Neural cell (in vitro differentiated cells): Measurements from ENCODE around the gene CD84. TPM values are rescaled to one million over a fixed set of nuclear protein-coding genes. Genes with fewer than 3 reads are reported as not detected.

ENCODE experiments used
- H2AFZ ChIP-seq: fragments of 200-600, 300-800 bp; sonication (generic), shearing (Covaris generic); 2 replicates; pipeline ENCODE4 v1.6.0; 2014; ENCODE audit warnings: low read depth, mild to moderate bottlenecking, antibody characterized with exemption, low read length, moderate library complexity
- H3F3A ChIP-seq: fragments of 200-600 bp; shearing (Covaris generic); 2 replicates; pipeline ENCODE4 v1.6.1; 2016; ENCODE audit warnings: mild to moderate bottlenecking, moderate library complexity, mixed read lengths, antibody characterized with exemption, low read length; ENCODE audit not compliant: insufficient read depth, poor library complexity, severe bottlenecking
- H3K27ac ChIP-seq: fragments of 200-600, 300-800 bp; sonication (generic), shearing (Covaris generic); 2 replicates; pipeline ENCODE4 v1.5.1; 2014; ENCODE audit warnings: mild to moderate bottlenecking, low read length, moderate library complexity
- H3K27me3 ChIP-seq: fragments of 300-800, 200-600 bp; sonication (generic), shearing (Covaris generic); 2 replicates; pipeline ENCODE4 v1.6.0; 2014; ENCODE audit warnings: mild to moderate bottlenecking, low read depth, low read length, moderate library complexity; ENCODE audit not compliant: insufficient read depth
- H3K36me3 ChIP-seq: fragments of 300-800, 200-600 bp; sonication (generic), shearing (Covaris generic); 2 replicates; pipeline ENCODE4 v1.5.1; 2014; ENCODE audit warnings: mild to moderate bottlenecking, antibody characterized with exemption, low read length, moderate library complexity; ENCODE audit not compliant: insufficient read depth
- H3K4me2 ChIP-seq: fragments of 300-800, 200-600 bp; sonication (generic), shearing (Covaris generic); 2 replicates; pipeline ENCODE4 v1.6.0; 2014; ENCODE audit warnings: mild to moderate bottlenecking, low read length
- H3K4me3 ChIP-seq: fragments of 300-800, 200-600 bp; sonication (generic), shearing (Covaris generic); 2 replicates; pipeline ENCODE4 v1.5.1; 2014; ENCODE audit warnings: mild to moderate bottlenecking, low read length, moderate library complexity
- H3K79me2 ChIP-seq: fragments of 200-600 bp; shearing (Covaris generic); replicated peaks from 2 replicates; pipeline ENCODE4 v1.6.0; 2014; ENCODE audit warnings: mild to moderate bottlenecking, low read length, moderate library complexity; ENCODE audit not compliant: insufficient read depth
- H3K9ac ChIP-seq: fragments of 300-800, 200-600 bp; sonication (generic), shearing (Covaris generic); 2 replicates; pipeline ENCODE4 v1.6.1; 2016; ENCODE audit warnings: mild to moderate bottlenecking, low read length, mixed read lengths
- H3K9me2 ChIP-seq: fragments of 200-600 bp; shearing (Covaris generic); 2 replicates; pipeline ENCODE4 v1.6.1; 2016; ENCODE audit warnings: mild to moderate bottlenecking, low read length, mixed read lengths; ENCODE audit not compliant: insufficient read depth
- H3K9me3 ChIP-seq: fragments of 200-600, 300-800 bp; sonication (generic), shearing (Covaris generic); 2 replicates; pipeline ENCODE4 v1.6.1; 2016; ENCODE audit warnings: mild to moderate bottlenecking, mixed run types, low read length, moderate library complexity, mixed read lengths
- H4K20me1 ChIP-seq: fragments of 200-600 bp; shearing (Covaris generic); 2 replicates; pipeline ENCODE4 v1.6.1; 2016; ENCODE audit warnings: mild to moderate bottlenecking, mixed run types; ENCODE audit not compliant: insufficient read depth
- EP300 ChIP-seq: fragments of 450-650 bp; conservative IDR thresholded peaks from 2 replicates; pipeline ENCODE4 v1.6.1; 2014; ENCODE audit warnings: antibody characterized with exemption, mild to moderate bottlenecking, moderate library complexity; ENCODE audit not compliant: poor library complexity, severe bottlenecking
- EZH2 ChIP-seq: fragments of 200-600, 300-800 bp; shearing (Covaris generic), sonication (generic); IDR thresholded peaks from 2 replicates; pipeline ENCODE4 v1.6.1; 2014; ENCODE audit warnings: antibody characterized with exemption, low read length, borderline replicate concordance, mild to moderate bottlenecking; ENCODE audit not compliant: insufficient read depth, poor library complexity, severe bottlenecking
- MXI1 ChIP-seq: fragments of 450-650 bp; conservative IDR thresholded peaks from 2 replicates; pipeline ENCODE4 v1.6.1; 2014; ENCODE audit warnings: antibody characterized with exemption, mild to moderate bottlenecking; ENCODE audit not compliant: poor library complexity, severe bottlenecking
- POLR2AphosphoS5 ChIP-seq: IDR thresholded peaks from 2 replicates; pipeline ENCODE4 v1.6.1; 2012
- RAD21 ChIP-seq: fragments of 450-650 bp; conservative IDR thresholded peaks from 2 replicates; pipeline ENCODE4 v1.6.1; 2014; ENCODE audit warnings: antibody characterized with exemption, mild to moderate bottlenecking, moderate library complexity
- REST ChIP-seq: IDR thresholded peaks from 2 replicates; pipeline ENCODE4 v1.6.1; 2012; ENCODE audit warnings: borderline replicate concordance
- SMC3 ChIP-seq: fragments of 450-650 bp; conservative IDR thresholded peaks from 2 replicates; pipeline ENCODE4 v1.6.1; 2014; ENCODE audit warnings: antibody characterized with exemption, mild to moderate bottlenecking, moderate library complexity; ENCODE audit not compliant: poor library complexity
- TAF1 ChIP-seq: IDR thresholded peaks from 2 replicates; pipeline ENCODE4 v1.6.1; 2012; ENCODE audit warnings: low read depth
- polyA plus RNA-seq: library from polyadenylated mRNA; depleted of rRNA; stranded (reverse); fragments of >200 nt; gene quantifications from 2 replicates; pipeline ENCODE4 v1.2.3, GENCODE V29; 2014
- TF ChIP-seq, protein P1 (sequence below): fragments of 450-650 bp; IDR thresholded peaks from 2 replicates; pipeline ENCODE4 v1.5.1; 2014; ENCODE audit warnings: antibody characterized with exemption, mild to moderate bottlenecking, moderate library complexity; ENCODE audit not compliant: poor library complexity, severe bottlenecking

The CD84 gene
- polyA plus RNA-seq, 1 donor from 2014 or later = not detected

DNA sequence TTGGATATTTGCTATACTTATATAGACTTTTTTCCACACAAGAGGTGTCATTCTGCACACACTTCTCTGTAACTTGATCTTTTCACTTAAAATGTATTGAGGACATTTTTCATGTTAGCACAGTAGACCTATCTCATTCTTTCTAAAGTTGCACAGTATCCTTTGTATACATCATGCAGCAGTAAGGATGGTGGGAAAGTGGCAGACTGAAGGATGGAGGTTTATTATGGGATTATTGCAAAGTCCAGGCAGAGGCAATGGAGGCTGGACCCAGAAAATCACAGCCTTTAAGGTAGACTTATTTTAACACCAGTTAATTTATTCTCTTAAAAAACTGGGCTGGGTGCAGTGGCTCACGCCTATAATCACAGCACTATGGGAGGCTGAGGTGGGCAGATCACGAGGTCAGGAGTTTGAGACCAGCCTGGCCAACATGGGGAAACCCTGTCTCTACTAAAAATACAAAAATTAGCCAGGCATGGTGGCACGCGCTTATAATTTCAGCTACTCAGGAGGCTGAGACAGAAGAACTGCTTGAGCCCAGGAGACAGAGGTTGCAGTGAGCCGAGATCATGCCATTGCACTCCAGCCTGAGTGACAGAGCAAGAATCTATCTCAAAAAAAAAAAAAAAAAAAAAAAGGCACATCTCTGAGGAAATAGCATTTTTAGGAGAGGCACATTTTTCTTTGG, 41.8 kb upstream of the CD84 start:
- Histone ChIP-seq H4K20me1 (no peaks in the 10 kb centered on the region), H3K9ac (no peak overlapping the region), H3K79me2 (no peaks in the 10 kb centered on the region), H3K27me3 (no peaks in the 10 kb centered on the region), H3K36me3 (no peaks in the 10 kb centered on the region), H3F3A (no peaks in the 10 kb centered on the region), H3K9me2 (no peaks in the 10 kb centered on the region), H3K4me3 (no peak overlapping the region), H2AFZ (no peak overlapping the region), H3K27ac (no peak overlapping the region), H3K4me2 (no peak overlapping the region), H3K9me3 (no peaks in the 10 kb centered on the region)
- TF ChIP-seq MXI1 (no peak), TAF1 (no peak), POLR2AphosphoS5 (no peak), EZH2 (no peak), SMC3 (no peak), EP300 (no peak), RAD21 (no peak), REST (no peak)
- TF ChIP-seq, protein P1, sequence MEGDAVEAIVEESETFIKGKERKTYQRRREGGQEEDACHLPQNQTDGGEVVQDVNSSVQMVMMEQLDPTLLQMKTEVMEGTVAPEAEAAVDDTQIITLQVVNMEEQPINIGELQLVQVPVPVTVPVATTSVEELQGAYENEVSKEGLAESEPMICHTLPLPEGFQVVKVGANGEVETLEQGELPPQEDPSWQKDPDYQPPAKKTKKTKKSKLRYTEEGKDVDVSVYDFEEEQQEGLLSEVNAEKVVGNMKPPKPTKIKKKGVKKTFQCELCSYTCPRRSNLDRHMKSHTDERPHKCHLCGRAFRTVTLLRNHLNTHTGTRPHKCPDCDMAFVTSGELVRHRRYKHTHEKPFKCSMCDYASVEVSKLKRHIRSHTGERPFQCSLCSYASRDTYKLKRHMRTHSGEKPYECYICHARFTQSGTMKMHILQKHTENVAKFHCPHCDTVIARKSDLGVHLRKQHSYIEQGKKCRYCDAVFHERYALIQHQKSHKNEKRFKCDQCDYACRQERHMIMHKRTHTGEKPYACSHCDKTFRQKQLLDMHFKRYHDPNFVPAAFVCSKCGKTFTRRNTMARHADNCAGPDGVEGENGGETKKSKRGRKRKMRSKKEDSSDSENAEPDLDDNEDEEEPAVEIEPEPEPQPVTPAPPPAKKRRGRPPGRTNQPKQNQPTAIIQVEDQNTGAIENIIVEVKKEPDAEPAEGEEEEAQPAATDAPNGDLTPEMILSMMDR = no peak

GRCh38 chr1:160619742-160620277, 40.5 kb upstream of the CD84 start:
- Histone ChIP-seq H3K9ac (no peak overlapping the region), H3K9me2 (no peaks in the 10 kb centered on the region), H3F3A (no peaks in the 10 kb centered on the region), H3K79me2 (no peaks in the 10 kb centered on the region), H3K27ac (no peak overlapping the region), H3K9me3 (no peaks in the 10 kb centered on the region), H3K27me3 (no peaks in the 10 kb centered on the region), H3K4me2 (no peak overlapping the region), H2AFZ (no peak overlapping the region), H3K36me3 (no peaks in the 10 kb centered on the region), H4K20me1 (no peaks in the 10 kb centered on the region), H3K4me3 (no peak overlapping the region)
- TF ChIP-seq EZH2 (no peak), EP300 (no peak), TAF1 (no peak), REST (no peak), RAD21 (no peak), SMC3 (no peak), POLR2AphosphoS5 (no peak), MXI1 (no peak)
